ENCODE measurements around the gene GPSM3.

DNA sequence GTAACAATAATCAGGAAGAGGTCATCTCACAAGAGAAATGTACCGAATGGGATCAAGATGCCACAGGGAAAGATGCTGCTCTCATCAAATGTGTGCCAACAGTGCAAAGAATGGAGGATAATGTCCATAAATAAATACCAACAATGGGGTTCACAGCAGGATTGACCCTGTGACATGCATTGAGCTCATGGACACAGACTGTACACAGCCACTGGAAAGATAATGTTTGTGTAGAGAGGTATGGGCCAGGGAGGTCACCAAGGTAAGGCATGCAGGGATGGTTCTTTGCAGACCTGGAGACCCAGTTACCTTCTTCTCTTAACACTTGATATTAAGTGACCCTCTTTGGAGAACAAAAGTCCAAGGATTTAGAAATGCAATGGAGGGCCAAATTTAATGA lies 18.0 kb downstream of the GPSM3 start:
- no peak for TF ChIP-seq POLR2A (IDR thresholded peaks at IDR 0.05; ENCODE audit: low read depth)
- TF ChIP-seq, protein P1, sequence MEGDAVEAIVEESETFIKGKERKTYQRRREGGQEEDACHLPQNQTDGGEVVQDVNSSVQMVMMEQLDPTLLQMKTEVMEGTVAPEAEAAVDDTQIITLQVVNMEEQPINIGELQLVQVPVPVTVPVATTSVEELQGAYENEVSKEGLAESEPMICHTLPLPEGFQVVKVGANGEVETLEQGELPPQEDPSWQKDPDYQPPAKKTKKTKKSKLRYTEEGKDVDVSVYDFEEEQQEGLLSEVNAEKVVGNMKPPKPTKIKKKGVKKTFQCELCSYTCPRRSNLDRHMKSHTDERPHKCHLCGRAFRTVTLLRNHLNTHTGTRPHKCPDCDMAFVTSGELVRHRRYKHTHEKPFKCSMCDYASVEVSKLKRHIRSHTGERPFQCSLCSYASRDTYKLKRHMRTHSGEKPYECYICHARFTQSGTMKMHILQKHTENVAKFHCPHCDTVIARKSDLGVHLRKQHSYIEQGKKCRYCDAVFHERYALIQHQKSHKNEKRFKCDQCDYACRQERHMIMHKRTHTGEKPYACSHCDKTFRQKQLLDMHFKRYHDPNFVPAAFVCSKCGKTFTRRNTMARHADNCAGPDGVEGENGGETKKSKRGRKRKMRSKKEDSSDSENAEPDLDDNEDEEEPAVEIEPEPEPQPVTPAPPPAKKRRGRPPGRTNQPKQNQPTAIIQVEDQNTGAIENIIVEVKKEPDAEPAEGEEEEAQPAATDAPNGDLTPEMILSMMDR (IDR thresholded peaks at IDR 0.05): no peak
- no peak for TF ChIP-seq POLR2AphosphoS5 (IDR thresholded peaks at IDR 0.05)
- TF ChIP-seq EP300 (IDR thresholded peaks at IDR 0.05): no peak
